IPS DF 4.7 (cell line): ENCODE results near the gene LYPD6B.
"Not testable (repeated sequence)": the region's sequence is repeated elsewhere in the genome, so short reads cannot be mapped to it uniquely, and the experiment has no call there.

ENCODE experiments used
- DNase-seq: peaks from one replicate; pipeline ENCODE4 v3.0.0-alpha.2; 2013; ENCODE audit warnings: low spot score; ENCODE audit errors: extremely low read depth

The LYPD6B gene

DNA sequence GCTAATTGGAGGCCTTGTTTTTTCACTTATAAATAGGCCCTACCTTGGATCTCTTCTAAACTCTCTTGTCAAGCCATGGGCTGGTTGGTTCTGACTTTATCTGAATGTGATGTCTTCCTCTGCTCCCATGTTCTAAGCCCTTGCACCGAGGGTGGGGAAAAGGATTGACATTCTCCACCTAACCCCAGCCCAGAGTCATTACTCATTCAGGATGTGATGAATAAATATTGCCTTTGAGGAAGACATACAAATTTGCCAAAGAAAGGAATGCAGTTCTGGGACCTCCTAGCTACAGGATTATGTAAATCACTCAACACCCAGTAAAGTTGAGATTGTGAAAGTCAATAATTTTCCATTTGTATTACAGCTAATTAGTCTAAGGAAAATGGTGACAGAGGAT lies 149.8 kb downstream of the LYPD6B start:
- DNase-seq: no peak

DNA sequence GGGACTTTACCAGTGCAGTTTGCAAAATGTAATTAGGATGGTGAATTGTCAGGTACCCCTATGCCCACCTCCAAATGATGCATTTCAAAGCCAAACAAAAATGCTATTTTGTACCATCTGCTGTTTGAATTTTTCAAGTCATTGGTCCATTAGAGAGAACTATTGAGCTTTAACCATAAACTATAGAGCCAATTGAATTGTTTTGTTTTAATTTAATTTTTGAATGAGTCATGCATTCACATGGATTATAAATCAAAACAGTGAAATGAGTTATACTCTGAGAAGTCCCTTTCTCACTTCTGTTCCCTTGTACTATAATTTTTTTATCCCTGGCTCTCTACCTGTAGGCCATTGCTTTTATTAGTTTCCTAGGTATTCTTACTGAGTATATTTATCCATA lies 151.3 kb downstream of the LYPD6B start:
- DNase-seq: no peak

GRCh38 chr2:149191915-149192314 lies 153.4 kb downstream of the LYPD6B start:
- DNase-seq: no peak

DNA sequence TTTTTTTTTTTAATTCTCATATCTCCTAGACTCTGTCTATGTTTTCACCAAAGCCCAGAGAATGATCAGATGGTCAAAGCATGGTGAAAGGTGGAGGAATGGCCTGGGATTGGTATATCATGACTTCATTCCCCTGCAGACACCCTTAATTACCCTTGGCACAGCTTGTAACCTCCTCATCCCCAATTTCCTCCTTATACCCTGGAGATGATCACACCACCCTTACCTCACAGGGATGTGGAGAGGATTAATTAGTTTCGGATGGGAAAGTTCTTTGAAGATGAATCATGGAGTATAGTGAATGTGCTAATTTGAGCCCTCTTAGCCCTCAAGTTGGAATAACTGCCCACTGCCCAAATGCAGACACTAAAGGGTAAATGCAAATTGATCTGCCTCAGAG lies 153.9 kb downstream of the LYPD6B start:
- no peak for DNase-seq

DNA sequence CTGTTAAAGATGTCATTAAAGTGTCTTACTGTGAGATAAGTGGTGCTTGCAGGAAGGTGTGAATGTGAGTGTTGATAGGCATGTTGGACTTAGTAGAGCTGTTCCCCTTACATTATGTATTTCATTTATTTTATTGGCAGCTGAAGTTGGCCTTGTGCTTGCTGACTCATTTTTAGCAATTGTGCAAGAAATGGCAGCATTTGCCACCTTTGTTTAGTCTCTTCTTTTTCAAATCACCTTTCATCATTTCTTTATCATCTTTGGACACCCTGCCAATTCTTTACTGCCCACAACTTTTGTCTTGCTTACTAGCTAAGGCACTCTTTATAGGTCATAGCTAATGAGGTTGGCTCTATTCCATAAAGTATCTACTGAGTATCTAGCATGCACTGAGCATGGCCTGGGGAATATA lies 161.6 kb downstream of the LYPD6B start:
- DNase-seq: no peak

DNA sequence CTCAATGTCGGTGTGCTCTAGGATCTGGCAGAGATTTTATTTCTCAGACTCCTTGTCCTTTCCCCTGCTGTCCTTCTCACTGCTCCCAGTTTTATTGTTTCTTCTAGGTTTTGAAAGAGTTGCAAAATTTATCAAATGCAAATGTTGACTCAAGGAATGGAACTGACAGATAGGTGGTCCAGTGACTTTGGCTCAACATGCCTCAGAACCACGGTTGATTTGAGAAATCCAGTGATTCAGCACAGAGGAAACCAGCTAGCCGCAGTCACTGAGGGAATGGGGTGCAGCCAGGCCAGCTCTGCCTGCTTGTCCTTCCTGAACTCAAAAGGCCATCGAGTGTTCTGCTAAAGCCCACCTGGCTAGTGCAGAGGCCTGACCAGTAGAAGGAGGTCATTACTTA lies 166.2 kb downstream of the LYPD6B start:
- DNase-seq: no peak

DNA sequence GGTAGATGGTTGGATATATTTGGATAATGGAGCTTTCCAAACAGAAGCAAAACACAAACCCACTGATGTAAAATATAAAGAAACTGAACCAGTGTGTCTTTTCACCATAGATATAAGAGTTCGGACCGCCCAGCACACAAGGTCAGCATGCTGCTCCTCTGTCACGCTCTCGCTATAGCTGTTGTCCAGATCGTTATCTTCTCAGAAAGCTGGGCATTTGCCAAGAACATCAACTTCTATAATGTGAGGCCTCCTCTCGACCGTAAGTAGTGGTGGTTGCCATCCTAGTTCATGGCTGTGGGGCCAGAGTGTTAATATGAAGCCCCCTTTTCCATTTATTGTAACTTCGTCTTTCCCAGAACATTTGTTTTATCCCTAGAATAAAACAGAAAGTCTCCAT lies 166.6 kb downstream of the LYPD6B start:
- DNase-seq: no peak

- DNase-seq: no peak
Observed at GRCh38 chr2:149213764-149214493, 175.4 kb downstream of the LYPD6B start.

DNA sequence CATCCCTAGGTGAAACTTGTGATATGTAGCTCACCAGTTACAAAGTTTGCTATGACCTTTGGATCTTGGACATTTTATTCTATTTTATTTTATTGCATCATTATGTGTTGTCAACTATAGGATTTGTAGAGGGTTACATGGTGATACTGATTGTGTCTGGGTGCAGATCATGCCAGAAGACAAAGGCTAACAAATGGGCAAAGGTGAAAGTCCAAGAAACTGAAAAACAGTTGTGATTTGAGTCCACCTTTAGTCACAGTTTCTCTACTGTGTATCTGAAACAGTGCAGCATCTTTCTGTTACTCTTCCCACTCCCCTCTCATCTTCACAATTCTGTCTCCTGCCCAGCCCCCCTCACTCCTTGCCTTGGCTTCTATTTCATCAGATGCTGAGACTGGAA lies 180.0 kb downstream of the LYPD6B start:
- DNase-seq: no peak

- no peak for DNase-seq
Observed at GRCh38 chr2:149219856-149220255, 181.4 kb downstream of the LYPD6B start.

- DNase-seq: no peak
Observed at GRCh38 chr2:149221002-149221401, 182.5 kb downstream of the LYPD6B start.

- no peak for DNase-seq
Observed at GRCh38 chr2:149221898-149222297, 183.4 kb downstream of the LYPD6B start.

- peak; percentile 9 for DNase-seq
Observed at GRCh38 chr2:149223472-149224095, 185.1 kb downstream of the LYPD6B start.

GRCh38 chr2:149224543-149224942 lies 186.0 kb downstream of the LYPD6B start:
- no peak for DNase-seq

GRCh38 chr2:149225446-149225845 lies 186.9 kb downstream of the LYPD6B start:
- DNase-seq: no peak

DNA sequence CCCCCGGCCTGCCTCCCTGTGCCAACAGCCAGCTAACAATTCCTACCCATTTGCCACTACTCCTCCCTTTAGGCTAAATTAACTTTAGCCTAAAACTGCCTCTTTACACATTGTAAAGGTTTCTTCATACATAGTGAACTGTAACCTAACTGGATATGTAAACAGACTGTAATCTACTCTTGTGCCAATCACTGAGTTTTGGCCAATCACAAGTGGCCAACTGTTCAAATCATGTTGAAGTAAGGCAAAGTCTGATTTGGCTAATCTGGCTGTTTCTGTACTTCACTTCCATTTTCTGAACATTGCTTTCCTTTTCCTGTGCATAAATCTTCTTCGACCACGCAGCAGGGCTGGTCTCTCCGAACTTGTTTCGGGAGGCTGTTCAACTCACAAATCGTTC lies 188.3 kb downstream of the LYPD6B start:
- no peak for DNase-seq

- DNase-seq: no peak
Observed at GRCh38 chr2:149235816-149236375, 197.4 kb downstream of the LYPD6B start.

DNA sequence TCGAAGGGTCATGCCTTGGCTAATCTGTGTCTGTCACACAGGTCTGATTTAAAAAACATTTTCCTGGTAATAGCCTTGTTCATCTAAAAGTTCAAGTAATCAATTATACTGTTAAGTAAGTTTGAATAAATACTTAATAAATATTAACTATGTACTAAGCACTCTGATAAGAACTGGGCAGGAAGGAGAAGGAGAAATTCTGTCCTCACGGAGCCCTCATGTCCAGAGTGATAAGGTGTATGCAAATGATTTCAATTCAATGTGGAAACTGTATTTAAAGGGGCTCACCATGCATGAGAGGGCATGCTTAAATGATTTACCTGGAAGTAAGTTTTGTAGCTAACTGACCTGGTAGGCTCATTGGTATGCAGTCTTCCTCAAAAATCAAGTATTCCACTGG lies 197.9 kb downstream of the LYPD6B start:
- DNase-seq: no peak

DNA sequence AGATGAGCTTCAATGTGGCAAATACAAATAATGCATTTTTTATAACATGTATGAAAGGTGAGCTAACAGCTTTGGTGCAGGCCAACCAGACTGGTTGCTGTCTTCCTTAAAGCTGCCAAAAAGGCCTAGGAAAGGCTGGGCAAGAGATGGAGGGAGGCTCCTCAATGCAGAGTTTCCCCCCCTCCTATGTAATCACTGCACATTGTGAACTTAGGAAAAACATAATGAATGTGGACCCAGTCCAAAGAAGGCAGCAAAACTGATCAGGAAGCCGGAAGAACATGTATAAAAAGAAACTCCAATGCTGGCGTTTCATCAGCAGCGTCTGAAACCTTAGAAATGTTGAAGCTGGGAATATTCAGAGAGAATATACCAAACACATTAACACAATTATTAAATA lies 207.7 kb downstream of the LYPD6B start:
- DNase-seq: no peak

- DNase-seq: not testable (repeated sequence)
Observed at GRCh38 chr2:149251436-149251835, 212.9 kb downstream of the LYPD6B start.

GRCh38 chr2:149256877-149257276 lies 218.4 kb downstream of the LYPD6B start:
- not testable (repeated sequence) for DNase-seq

- no peak for DNase-seq
Observed at GRCh38 chr2:149258531-149258930, 220.0 kb downstream of the LYPD6B start.

DNA sequence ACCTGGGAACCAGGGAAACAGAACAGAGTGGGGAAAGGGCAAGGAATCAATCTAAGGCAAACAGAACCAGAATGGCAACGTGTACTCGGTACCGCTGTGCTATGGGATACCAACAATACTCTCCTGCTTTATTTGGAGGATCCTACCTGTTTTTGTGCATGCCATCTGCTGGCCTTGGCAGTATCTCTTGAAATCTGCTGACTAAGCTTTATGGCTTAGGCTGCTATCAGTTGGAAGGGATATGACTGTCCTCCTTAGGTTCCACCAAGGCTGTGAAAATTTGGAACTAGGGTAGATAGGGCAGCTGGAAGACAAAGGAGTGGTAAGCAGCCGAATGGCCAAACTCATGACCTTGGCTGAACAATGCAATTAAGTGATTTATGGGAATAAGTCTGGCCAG lies 220.6 kb downstream of the LYPD6B start:
- no peak for DNase-seq
